Measurements from ENCODE around the gene TMEM125. TPM values are rescaled to one million over a fixed set of nuclear protein-coding genes. Genes with fewer than 3 reads are reported as not detected.

The TMEM125 gene
- total RNA-seq, 1 experiment from 2014 or later: 24.4 TPM

- H3K27ac Mint-ChIP-seq (ENCODE audit: unreplicated experiment): no peak overlapping the region
- H3K4me1 Mint-ChIP-seq (ENCODE audit: low read depth, unreplicated experiment): no peaks in the 10 kb centered on the region
- BruUV-seq (replicated peaks): no TSS peak
- no peaks in the 10 kb centered on the region for H3K36me3 Mint-ChIP-seq (ENCODE audit: insufficient read depth, unreplicated experiment)
- H3K27me3 Mint-ChIP-seq (ENCODE audit: unreplicated experiment): peaks cover 19% of the 10 kb centered on the region
- intact Hi-C loops (cut with micrococcal nuclease; ENCODE audit: unreplicated experiment): no loop called here
- H3K9me3 Mint-ChIP-seq (ENCODE audit: low read depth, unreplicated experiment): peaks cover 2% of the 10 kb centered on the region
- no peak for TF ChIP-seq CTCF (IDR thresholded peaks at IDR 0.05; ENCODE audit: unreplicated experiment)
- H3K4me3 Mint-ChIP-seq (ENCODE audit: low read depth, unreplicated experiment): no peak overlapping the region
- CTCF ChIA-PET: no interaction called here
- no peak for DNase-seq
Observed at GRCh38 chr1:43319288-43319687, 49.5 kb downstream of the TMEM125 start.

- Mint-ChIP-seq H3K4me3 (ENCODE audit: low read depth, unreplicated experiment) (no peak overlapping the region), H3K27me3 (ENCODE audit: unreplicated experiment) (peaks cover 19% of the 10 kb centered on the region), H3K4me1 (ENCODE audit: low read depth, unreplicated experiment) (no peaks in the 10 kb centered on the region), H3K27ac (ENCODE audit: unreplicated experiment) (no peak overlapping the region), H3K9me3 (ENCODE audit: low read depth, unreplicated experiment) (peaks cover 7% of the 10 kb centered on the region), H3K36me3 (ENCODE audit: insufficient read depth, unreplicated experiment) (no peaks in the 10 kb centered on the region)
- intact Hi-C loops (cut with micrococcal nuclease; ENCODE audit: unreplicated experiment): no loop called here
- TF ChIP-seq CTCF (IDR thresholded peaks at IDR 0.05; ENCODE audit: unreplicated experiment): no peak
- BruUV-seq (replicated peaks): no TSS peak
- DNase-seq: no peak
- CTCF ChIA-PET: no interaction called here
Observed at GRCh38 chr1:43319766-43320165, 50.0 kb downstream of the TMEM125 start.

GRCh38 chr1:43321331-43321891, 51.6 kb downstream of the TMEM125 start:
- no peak overlapping the region for H3K27ac Mint-ChIP-seq (ENCODE audit: unreplicated experiment)
- no peak overlapping the region for H3K4me3 Mint-ChIP-seq (ENCODE audit: low read depth, unreplicated experiment)
- BruUV-seq (replicated peaks): no TSS peak
- H3K36me3 Mint-ChIP-seq (ENCODE audit: insufficient read depth, unreplicated experiment): no peaks in the 10 kb centered on the region
- CTCF ChIA-PET: interaction anchor here (1.1 kb wide), 1 partner anchor 36 kb away, joined by 4 read pairs; the partner anchor contains the start of gene C1orf210
- H3K9me3 Mint-ChIP-seq (ENCODE audit: low read depth, unreplicated experiment): peaks cover 8% of the 10 kb centered on the region
- no peaks in the 10 kb centered on the region for H3K4me1 Mint-ChIP-seq (ENCODE audit: low read depth, unreplicated experiment)
- no peak for DNase-seq
- intact Hi-C loops (cut with micrococcal nuclease; ENCODE audit: unreplicated experiment): no loop called here
- H3K27me3 Mint-ChIP-seq (ENCODE audit: unreplicated experiment): peaks cover 18% of the 10 kb centered on the region
- TF ChIP-seq CTCF (IDR thresholded peaks at IDR 0.05; ENCODE audit: unreplicated experiment): no peak

GRCh38 chr1:43322506-43322905, 52.7 kb downstream of the TMEM125 start:
- H3K36me3 Mint-ChIP-seq (ENCODE audit: insufficient read depth, unreplicated experiment): no peaks in the 10 kb centered on the region
- H3K27ac Mint-ChIP-seq (ENCODE audit: unreplicated experiment): no peak overlapping the region
- no peak overlapping the region for H3K4me3 Mint-ChIP-seq (ENCODE audit: low read depth, unreplicated experiment)
- no TSS peak for BruUV-seq (replicated peaks)
- H3K27me3 Mint-ChIP-seq (ENCODE audit: unreplicated experiment): peaks cover 7% of the 10 kb centered on the region
- CTCF ChIA-PET: no interaction called here
- no peak for TF ChIP-seq CTCF (IDR thresholded peaks at IDR 0.05; ENCODE audit: unreplicated experiment)
- H3K4me1 Mint-ChIP-seq (ENCODE audit: low read depth, unreplicated experiment): no peaks in the 10 kb centered on the region
- H3K9me3 Mint-ChIP-seq (ENCODE audit: low read depth, unreplicated experiment): peaks cover 8% of the 10 kb centered on the region
- no peak for DNase-seq
- intact Hi-C loops (cut with micrococcal nuclease; ENCODE audit: unreplicated experiment): no loop called here

Other genes with a start within 250 kb of the TMEM125 start
- 128 and 132 TPM in 2 replicates for gene EBNA1BP2, start 97.7 kb upstream of the TMEM125 start, total RNA-seq (2022)
- 0.26 and 0.56 TPM in 2 replicates for gene CFAP57, start 97.7 kb upstream of the TMEM125 start, total RNA-seq (2022)
- gene C1orf210, start 15.6 kb downstream of the TMEM125 start, total RNA-seq (2022): 16.8 and 19.9 TPM in 2 replicates
- not detected in 2 replicates for gene TIE1, start 31.0 kb downstream of the TMEM125 start, total RNA-seq (2022)
- 0.52 and 0.73 TPM in 2 replicates for gene MPL, start 67.8 kb downstream of the TMEM125 start, total RNA-seq (2022)
- 128 and 134 TPM in 2 replicates for gene CDC20, start 89.0 kb downstream of the TMEM125 start, total RNA-seq (2022)
- gene ELOVL1, start 98.0 kb downstream of the TMEM125 start, total RNA-seq (2022): 107 and 117 TPM in 2 replicates
- gene MED8, start 119.8 kb downstream of the TMEM125 start, total RNA-seq (2022): 31.1 and 32.8 TPM in 2 replicates
- 77.3 and 78.7 TPM in 2 replicates for gene SZT2, start 119.9 kb downstream of the TMEM125 start, total RNA-seq (2022)
- 44.4 and 67.4 TPM in 2 replicates for gene HYI, start 183.9 kb downstream of the TMEM125 start, total RNA-seq (2022)

All from Calu3 (cell line).